Neural cell (in vitro differentiated cells): ENCODE measurements around the gene AURKA.

ENCODE experiments used
- EZH2 ChIP-seq: fragments of 200-600, 300-800 bp; shearing (Covaris generic), sonication (generic); IDR thresholded peaks from 2 replicates; pipeline ENCODE4 v1.6.1; 2014; ENCODE audit warnings: antibody characterized with exemption, low read length, borderline replicate concordance, mild to moderate bottlenecking; ENCODE audit not compliant: insufficient read depth, poor library complexity, severe bottlenecking
- POLR2AphosphoS5 ChIP-seq: IDR thresholded peaks from 2 replicates; pipeline ENCODE4 v1.6.1; 2012
- SMC3 ChIP-seq: fragments of 450-650 bp; conservative IDR thresholded peaks from 2 replicates; pipeline ENCODE4 v1.6.1; 2014; ENCODE audit warnings: antibody characterized with exemption, mild to moderate bottlenecking, moderate library complexity; ENCODE audit not compliant: poor library complexity
- TF ChIP-seq, protein P1 (sequence below): fragments of 450-650 bp; IDR thresholded peaks from 2 replicates; pipeline ENCODE4 v1.5.1; 2014; ENCODE audit warnings: antibody characterized with exemption, mild to moderate bottlenecking, moderate library complexity; ENCODE audit not compliant: poor library complexity, severe bottlenecking

DNA sequence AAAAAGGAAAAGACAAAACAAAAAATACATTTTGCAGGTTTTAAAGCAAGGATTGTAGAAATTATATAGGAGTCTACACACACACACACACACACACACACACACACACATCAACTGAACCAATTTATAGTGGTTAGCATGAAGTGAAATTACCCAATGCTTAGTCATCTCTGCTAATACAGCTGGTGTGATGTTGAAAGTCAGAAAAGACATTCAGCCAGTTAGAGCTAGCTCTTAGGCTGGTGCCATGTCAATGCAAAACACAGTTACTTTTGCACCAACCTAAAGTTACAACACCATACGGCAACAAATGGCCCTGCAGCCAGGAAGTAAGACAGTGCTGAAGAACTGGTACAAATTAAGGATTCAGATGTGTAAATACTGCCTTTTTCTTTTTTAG, 18.1 kb downstream of the AURKA start:
- TF ChIP-seq EZH2 (no peak), SMC3 (no peak), POLR2AphosphoS5 (no peak)
- TF ChIP-seq, protein P1, sequence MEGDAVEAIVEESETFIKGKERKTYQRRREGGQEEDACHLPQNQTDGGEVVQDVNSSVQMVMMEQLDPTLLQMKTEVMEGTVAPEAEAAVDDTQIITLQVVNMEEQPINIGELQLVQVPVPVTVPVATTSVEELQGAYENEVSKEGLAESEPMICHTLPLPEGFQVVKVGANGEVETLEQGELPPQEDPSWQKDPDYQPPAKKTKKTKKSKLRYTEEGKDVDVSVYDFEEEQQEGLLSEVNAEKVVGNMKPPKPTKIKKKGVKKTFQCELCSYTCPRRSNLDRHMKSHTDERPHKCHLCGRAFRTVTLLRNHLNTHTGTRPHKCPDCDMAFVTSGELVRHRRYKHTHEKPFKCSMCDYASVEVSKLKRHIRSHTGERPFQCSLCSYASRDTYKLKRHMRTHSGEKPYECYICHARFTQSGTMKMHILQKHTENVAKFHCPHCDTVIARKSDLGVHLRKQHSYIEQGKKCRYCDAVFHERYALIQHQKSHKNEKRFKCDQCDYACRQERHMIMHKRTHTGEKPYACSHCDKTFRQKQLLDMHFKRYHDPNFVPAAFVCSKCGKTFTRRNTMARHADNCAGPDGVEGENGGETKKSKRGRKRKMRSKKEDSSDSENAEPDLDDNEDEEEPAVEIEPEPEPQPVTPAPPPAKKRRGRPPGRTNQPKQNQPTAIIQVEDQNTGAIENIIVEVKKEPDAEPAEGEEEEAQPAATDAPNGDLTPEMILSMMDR: no peak
